Measurements from ENCODE around the gene ADCY9. TPM values are rescaled to one million over a fixed set of nuclear protein-coding genes. Genes with fewer than 3 reads are reported as not detected.
A peak's percentile ranks its signal among the peaks of the same experiment; 100 is the strongest.

The ADCY9 gene
- total and polyA plus RNA-seq, 7 donors, result 1.8 to 28.0 (median 12.5) TPM

DNA sequence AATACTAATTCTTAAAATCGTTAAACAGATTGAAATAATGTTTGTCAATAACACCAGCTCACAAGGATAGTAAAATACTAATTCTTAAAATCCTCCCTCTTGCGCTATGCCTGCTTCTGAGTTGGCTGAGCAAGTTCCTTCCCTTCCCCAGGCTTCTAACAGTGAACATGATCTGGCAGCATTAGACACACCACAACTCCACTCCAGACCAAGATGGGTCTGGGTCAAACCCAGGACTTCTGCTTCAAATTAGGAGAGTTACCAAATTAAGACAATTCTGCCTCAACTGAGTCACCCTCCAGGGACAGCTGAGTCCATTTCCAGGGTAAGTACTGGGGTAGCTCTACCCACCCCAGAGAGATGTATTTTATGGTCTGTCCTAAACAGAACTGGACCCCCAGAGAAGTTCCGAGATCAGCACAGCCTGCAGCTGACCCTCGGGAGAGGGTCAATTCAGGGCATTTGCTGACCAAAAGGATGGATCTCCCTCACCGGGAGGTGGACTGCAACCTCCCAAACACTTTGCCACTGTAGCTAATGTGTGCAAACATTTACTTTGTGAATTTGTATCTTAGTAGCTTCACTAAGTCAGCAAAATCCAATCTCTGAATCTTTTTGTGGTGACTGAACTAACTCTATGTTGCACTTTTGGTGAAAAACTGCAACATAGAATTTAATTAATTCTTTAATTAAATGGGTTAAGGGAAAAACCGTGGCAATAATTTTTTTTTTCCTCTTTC lies 48.8 kb downstream of the ADCY9 start:
- intact Hi-C loops (cut with DNase I), result no loop called here
- TF ChIP-seq POLR2A (IDR thresholded peaks at IDR 0.05), result no peak
- TF ChIP-seq POLR2AphosphoS5 (IDR thresholded peaks at IDR 0.05), result no peak
- TF ChIP-seq, protein P1, sequence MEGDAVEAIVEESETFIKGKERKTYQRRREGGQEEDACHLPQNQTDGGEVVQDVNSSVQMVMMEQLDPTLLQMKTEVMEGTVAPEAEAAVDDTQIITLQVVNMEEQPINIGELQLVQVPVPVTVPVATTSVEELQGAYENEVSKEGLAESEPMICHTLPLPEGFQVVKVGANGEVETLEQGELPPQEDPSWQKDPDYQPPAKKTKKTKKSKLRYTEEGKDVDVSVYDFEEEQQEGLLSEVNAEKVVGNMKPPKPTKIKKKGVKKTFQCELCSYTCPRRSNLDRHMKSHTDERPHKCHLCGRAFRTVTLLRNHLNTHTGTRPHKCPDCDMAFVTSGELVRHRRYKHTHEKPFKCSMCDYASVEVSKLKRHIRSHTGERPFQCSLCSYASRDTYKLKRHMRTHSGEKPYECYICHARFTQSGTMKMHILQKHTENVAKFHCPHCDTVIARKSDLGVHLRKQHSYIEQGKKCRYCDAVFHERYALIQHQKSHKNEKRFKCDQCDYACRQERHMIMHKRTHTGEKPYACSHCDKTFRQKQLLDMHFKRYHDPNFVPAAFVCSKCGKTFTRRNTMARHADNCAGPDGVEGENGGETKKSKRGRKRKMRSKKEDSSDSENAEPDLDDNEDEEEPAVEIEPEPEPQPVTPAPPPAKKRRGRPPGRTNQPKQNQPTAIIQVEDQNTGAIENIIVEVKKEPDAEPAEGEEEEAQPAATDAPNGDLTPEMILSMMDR (IDR thresholded peaks at IDR 0.05), result no peak
- TF ChIP-seq EP300 (IDR thresholded peaks at IDR 0.05), result no peak
- 71 to 79% methylated on average over 6 of the region's 6 CpGs for WGBS, 2 donors
- Histone ChIP-seq H3K9me3 (peaks cover 0 to under 1% (median 0%) of the 10 kb centered on the region in 4 donors), H3K4me1 (no peaks in the 10 kb centered on the region), H3K36me3 (no peaks in the 10 kb centered on the region), H3K27ac (no peak overlapping the region), H3K4me3 (no peak overlapping the region), H3K27me3 (no peaks in the 10 kb centered on the region)
- DNase-seq, result peak; percentile 24

DNA sequence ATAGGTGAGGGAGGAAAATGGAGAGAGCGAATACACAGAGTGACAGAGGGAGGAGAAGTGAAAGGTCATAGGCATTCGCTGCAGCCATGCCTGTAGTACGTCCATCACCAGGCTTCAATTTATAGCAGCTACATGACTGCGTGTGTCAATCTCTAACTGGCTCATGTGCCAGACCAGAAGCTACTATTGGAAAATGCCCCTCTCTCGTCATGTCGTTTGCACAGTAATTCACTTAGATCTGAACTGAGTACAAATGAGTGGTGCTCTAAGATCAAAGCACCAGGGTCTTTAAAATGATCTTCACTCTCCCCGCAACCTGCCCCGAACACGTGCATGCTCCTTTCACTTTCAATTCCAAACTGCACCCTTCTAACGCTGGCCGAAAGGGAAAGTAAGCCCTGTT lies 51.3 kb downstream of the ADCY9 start:
- 50 to 65% methylated on average over 11 of the region's 11 CpGs for WGBS, 2 donors
- Histone ChIP-seq H3K27me3 (no peaks in the 10 kb centered on the region), H3K36me3 (no peaks in the 10 kb centered on the region), H3K27ac (no peak overlapping the region), H3K4me1 (no peaks in the 10 kb centered on the region), H3K4me3 (no peak overlapping the region), H3K9me3 (peaks cover 0 to 3% (median 1%) of the 10 kb centered on the region in 4 donors)
- DNase-seq, result peak; percentile 45
- intact Hi-C loops (cut with DNase I), result no loop called here
- TF ChIP-seq, protein P1 (IDR thresholded peaks at IDR 0.05), result no peak
- no peak for TF ChIP-seq POLR2AphosphoS5 (IDR thresholded peaks at IDR 0.05)
- no peak for TF ChIP-seq POLR2A (IDR thresholded peaks at IDR 0.05)
- TF ChIP-seq EP300 (IDR thresholded peaks at IDR 0.05), result no peak

DNA sequence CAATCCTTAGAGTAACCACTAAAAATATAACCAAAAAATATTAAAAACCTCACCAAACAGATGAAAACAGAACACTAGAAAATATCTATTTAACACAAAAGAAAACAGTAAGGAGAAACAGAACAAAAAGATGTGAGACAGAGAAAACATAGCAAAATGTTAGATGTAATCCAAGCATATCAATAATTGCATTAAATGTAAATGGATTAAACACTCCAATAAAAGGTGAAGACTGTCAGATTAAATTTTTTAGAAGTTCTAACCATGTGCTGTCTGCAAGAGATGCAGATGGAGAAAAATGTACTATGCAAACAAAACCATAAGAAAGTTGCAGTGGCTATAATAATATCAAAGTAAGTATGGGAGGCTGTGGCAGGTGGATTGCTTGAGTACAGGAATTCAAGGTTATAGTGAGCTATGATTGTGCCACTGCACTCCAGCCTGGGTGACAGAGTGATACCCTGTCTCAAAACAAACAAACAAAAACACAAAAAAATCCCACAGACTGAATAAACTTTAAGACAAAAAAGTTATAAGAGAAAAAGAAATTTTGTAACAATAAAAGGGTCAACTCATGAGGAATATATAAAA lies 53.9 kb downstream of the ADCY9 start:
- DNase-seq, result no peak
- TF ChIP-seq POLR2AphosphoS5 (IDR thresholded peaks at IDR 0.05), result no peak
- TF ChIP-seq EP300 (IDR thresholded peaks at IDR 0.05), result no peak
- no peak for TF ChIP-seq POLR2A (IDR thresholded peaks at IDR 0.05)
- intact Hi-C loops (cut with DNase I), result no loop called here
- H3K27me3 ChIP-seq, result no peaks in the 10 kb centered on the region
- H3K9me3 ChIP-seq, result peaks cover 0 to 3% (median 1%) of the 10 kb centered on the region in 4 donors
- no peak overlapping the region for H3K27ac ChIP-seq
- no peaks in the 10 kb centered on the region for H3K4me1 ChIP-seq
- H3K4me3 ChIP-seq, result no peak overlapping the region
- no peaks in the 10 kb centered on the region for H3K36me3 ChIP-seq

- Histone ChIP-seq H3K4me3 (no peak overlapping the region), H3K27ac (no peak overlapping the region), H3K36me3 (no peaks in the 10 kb centered on the region), H3K27me3 (no peaks in the 10 kb centered on the region), H3K9me3 (peaks cover 0 to 3% (median 1%) of the 10 kb centered on the region in 4 donors), H3K4me1 (no peaks in the 10 kb centered on the region)
- TF ChIP-seq POLR2A (IDR thresholded peaks at IDR 0.05) (no peak), POLR2AphosphoS5 (IDR thresholded peaks at IDR 0.05) (no peak), EP300 (IDR thresholded peaks at IDR 0.05) (no peak)
- TF ChIP-seq, protein P1 (IDR thresholded peaks at IDR 0.05), result no peak
- intact Hi-C loops (cut with DNase I), result no loop called here
- no peak for DNase-seq
Measured at GRCh38 chr16:4060823-4061222, 55.4 kb downstream of the ADCY9 start.

GRCh38 chr16:4060009-4060408 lies 56.2 kb downstream of the ADCY9 start:
- intact Hi-C loops (cut with DNase I), result no loop called here
- no peak overlapping the region for H3K27ac ChIP-seq
- no peak overlapping the region for H3K4me3 ChIP-seq
- DNase-seq, result peak; percentile 11
- H3K36me3 ChIP-seq, result no peaks in the 10 kb centered on the region
- H3K4me1 ChIP-seq, result no peaks in the 10 kb centered on the region
- no peaks in the 10 kb centered on the region for H3K27me3 ChIP-seq
- 76 to 81% methylated on average over 7 of the region's 7 CpGs for WGBS, 2 donors
- TF ChIP-seq EP300 (IDR thresholded peaks at IDR 0.05), result no peak
- TF ChIP-seq, protein P1 (IDR thresholded peaks at IDR 0.05), result no peak
- no peak for TF ChIP-seq POLR2AphosphoS5 (IDR thresholded peaks at IDR 0.05)
- TF ChIP-seq POLR2A (IDR thresholded peaks at IDR 0.05), result no peak
- peaks cover 0 to 3% (median 1%) of the 10 kb centered on the region in 4 donors for H3K9me3 ChIP-seq
